CD14-positive monocyte (primary cell): ENCODE measurements around the gene GPRC5A. TPM values are rescaled to one million over a fixed set of nuclear protein-coding genes. Genes with fewer than 3 reads are reported as not detected.

Experiments used
- DNase-seq, 3 donors: peaks; one replicate each; pipeline ENCODE4 v3.0.0-alpha.2; 2011 to 2022
- H2AFZ ChIP-seq: 2 replicates; pipeline ENCODE4 v1.6.0; 2012; ENCODE audit warnings: mild to moderate bottlenecking, low read depth, low read length, inconsistent platforms; ENCODE audit not compliant: insufficient read depth, poor library complexity, severe bottlenecking
- H3K27ac ChIP-seq, 2 donors: 1 replicate in 1 of 2; 2 replicates in 1 of 2; pipeline ENCODE4 v1.5.1; 2012 to 2013; ENCODE audit warnings: low read length in 2 of 2, control low read depth in 1 of 2, inconsistent platforms in 1 of 2, low read depth in 1 of 2, mild to moderate bottlenecking in 1 of 2
- H3K27me3 ChIP-seq, 2 donors: one replicate each; pipeline versions ENCODE4 v1.6.0 to v1.6.1; 2011 to 2013; ENCODE audit warnings: low read length in 2 of 2; ENCODE audit not compliant: control insufficient read depth in 2 of 2, insufficient read depth in 2 of 2
- H3K36me3 ChIP-seq, 2 donors: replicated peaks in 1 of 2; 1 replicate in 1 of 2; 2 replicates in 1 of 2; pipeline versions ENCODE4 v1.5.1 to v1.6.1; 2012 to 2013; ENCODE audit warnings: low read length in 2 of 2, control low read depth in 1 of 2, inconsistent platforms in 1 of 2, mild to moderate bottlenecking in 1 of 2; ENCODE audit not compliant: insufficient read depth in 2 of 2, control insufficient read depth in 1 of 2
- H3K4me1 ChIP-seq, 2 donors: 1 replicate in 1 of 2; 2 replicates in 1 of 2; pipeline versions ENCODE4 v1.5.1 to v1.6.1; 2012 to 2013; ENCODE audit warnings: low read length in 2 of 2, control low read depth in 1 of 2, inconsistent platforms in 1 of 2, mild to moderate bottlenecking in 1 of 2, moderate library complexity in 1 of 2; ENCODE audit not compliant: insufficient read depth in 2 of 2, control insufficient read depth in 1 of 2
- H3K4me2 ChIP-seq: replicated peaks from 2 replicates; pipeline ENCODE3; 2012; ENCODE audit warnings: low read length, moderate library complexity, mild to moderate bottlenecking; ENCODE audit not compliant: poor library complexity, severe bottlenecking; ENCODE audit errors: extremely low read depth
- H3K4me3 ChIP-seq, 3 experiments: fragments of 200-600 bp in 1 of 3; sonication (generic) in 1 of 3; replicated peaks in 1 of 3; 1 replicate in 2 of 3; 2 replicates in 1 of 3; pipeline ENCODE4 v1.5.1; 2011 to 2013; ENCODE audit warnings: low read length in 3 of 3, mild to moderate bottlenecking in 3 of 3, control low read depth in 2 of 3, low read depth in 2 of 3, inconsistent platforms in 1 of 3, moderate library complexity in 1 of 3
- H3K79me2 ChIP-seq: 2 replicates; pipeline ENCODE4 v1.6.0; 2012; ENCODE audit warnings: mild to moderate bottlenecking, control low read depth, inconsistent platforms, low read length, moderate library complexity; ENCODE audit not compliant: insufficient read depth
- H3K9ac ChIP-seq: 2 replicates; pipeline ENCODE4 v1.6.0; 2017; ENCODE audit warnings: low read length, mild to moderate bottlenecking; ENCODE audit not compliant: insufficient read depth, poor library complexity, severe bottlenecking
- H3K9me3 ChIP-seq, 2 donors: replicated peaks in 1 of 2; 1 replicate in 1 of 2; 2 replicates in 1 of 2; pipeline versions ENCODE4 v1.5.1 to v1.6.1; 2012 to 2013; ENCODE audit warnings: low read length in 2 of 2, control low read depth in 1 of 2; ENCODE audit not compliant: control insufficient read depth in 1 of 2, insufficient read depth in 1 of 2
- H4K20me1 ChIP-seq: 2 replicates; pipeline ENCODE4 v1.6.0; 2012; ENCODE audit warnings: mild to moderate bottlenecking, low read length, control low read depth, moderate library complexity; ENCODE audit not compliant: insufficient read depth
- H3K27ac Mint-ChIP-seq, 7 donors: one replicate each; pipeline ENCODE4 v1.8.0; 2020; ENCODE audit warnings: mild to moderate bottlenecking in 7 of 7, mixed read lengths in 7 of 7, moderate library complexity in 6 of 7, inconsistent platforms in 2 of 7
- H3K27me3 Mint-ChIP-seq, 3 donors: one replicate each; pipeline ENCODE4 v1.8.0; 2021 to 2022; ENCODE audit warnings: low read depth in 3 of 3, mild to moderate bottlenecking in 3 of 3, mixed read lengths in 3 of 3, moderate library complexity in 3 of 3, inconsistent platforms in 1 of 3
- H3K36me3 Mint-ChIP-seq, 2 donors: one replicate each; pipeline ENCODE4 v1.8.0; 2020; ENCODE audit warnings: mixed read lengths in 2 of 2, inconsistent platforms in 1 of 2, mild to moderate bottlenecking in 1 of 2
- H3K4me1 Mint-ChIP-seq: one replicate; pipeline ENCODE4 v1.8.0; 2020; ENCODE audit warnings: mild to moderate bottlenecking, mixed read lengths
- H3K4me3 Mint-ChIP-seq, 2 donors: one replicate each; pipeline ENCODE4 v1.8.0; 2020; ENCODE audit warnings: mild to moderate bottlenecking in 2 of 2, mixed read lengths in 2 of 2, moderate library complexity in 1 of 2
- H3K9me3 Mint-ChIP-seq, 7 donors: one replicate each; pipeline ENCODE4 v1.8.0; 2020 to 2022; ENCODE audit warnings: mixed read lengths in 7 of 7, mild to moderate bottlenecking in 6 of 7, moderate library complexity in 6 of 7, inconsistent platforms in 2 of 7
- WGBS: methylation state at CpG from one replicate; pipeline ENCODE4 v1.1.5; 2013; ENCODE audit warnings: missing lambda C conversion rate; ENCODE audit not compliant: insufficient coverage; 5-methylcytosine and 5-hydroxymethylcytosine counted together
- intact Hi-C, 2 donors: fragments of 100-400 bp; cut with micrococcal nuclease; formaldehyde crosslinking; loops; one replicate each; pipeline versions ENCODE4 v1.15.0 to v1.15.1; 2023
- polyA plus RNA-seq, 3 donors: library from polyadenylated mRNA; depleted of rRNA in 1 of 3; unstranded in 2 of 3; stranded (reverse) in 1 of 3; fragments of 300-500 nt in 2 of 3; fragments of >200 nt in 1 of 3; fragmentation: Illumina TruSeq in 2 of 3; gene quantifications; 1 replicate in 2 of 3; 2 replicates in 1 of 3; pipeline ENCODE4 v1.2.3, GENCODE V29; 2012 to 2021
- TF ChIP-seq, protein P1 (sequence below): fragments of 200-600 bp; IDR thresholded peaks from one replicate; pipeline ENCODE4 v1.8.0; 2022; ENCODE audit warnings: antibody characterized with exemption, mild to moderate bottlenecking

The GPRC5A gene
- polyA plus RNA-seq, 3 donors = 0.43 TPM; not detected in 2

DNA sequence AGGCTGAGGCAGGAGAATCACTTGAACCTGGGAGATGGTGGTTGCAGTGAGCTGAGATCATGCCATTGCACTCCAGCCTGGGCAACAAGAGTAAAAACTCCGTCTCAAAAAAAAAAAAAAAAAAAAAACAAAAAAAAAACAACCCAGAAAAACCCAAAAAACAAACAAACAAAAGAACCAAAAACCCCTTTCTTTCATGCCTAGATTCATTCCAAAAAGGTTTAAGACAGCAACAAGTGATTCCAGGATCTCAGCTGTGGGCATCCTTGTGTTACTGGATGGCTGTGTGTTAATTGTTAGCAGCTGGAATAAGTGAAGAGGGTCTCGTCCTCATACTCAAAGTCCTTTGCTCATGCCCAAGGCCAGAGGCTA, 9.4 kb downstream of the GPRC5A start:
- peaks cover 9% of the 10 kb centered on the region for H3K4me1 Mint-ChIP-seq
- H3K4me1 ChIP-seq = peaks cover 7 to 9% of the 10 kb centered on the region in 2 donors
- no peak overlapping the region for H3K9ac ChIP-seq
- no peak for DNase-seq
- H3K4me2 ChIP-seq = no peak overlapping the region
- intact Hi-C loops = no loop called here
- TF ChIP-seq, protein P1, sequence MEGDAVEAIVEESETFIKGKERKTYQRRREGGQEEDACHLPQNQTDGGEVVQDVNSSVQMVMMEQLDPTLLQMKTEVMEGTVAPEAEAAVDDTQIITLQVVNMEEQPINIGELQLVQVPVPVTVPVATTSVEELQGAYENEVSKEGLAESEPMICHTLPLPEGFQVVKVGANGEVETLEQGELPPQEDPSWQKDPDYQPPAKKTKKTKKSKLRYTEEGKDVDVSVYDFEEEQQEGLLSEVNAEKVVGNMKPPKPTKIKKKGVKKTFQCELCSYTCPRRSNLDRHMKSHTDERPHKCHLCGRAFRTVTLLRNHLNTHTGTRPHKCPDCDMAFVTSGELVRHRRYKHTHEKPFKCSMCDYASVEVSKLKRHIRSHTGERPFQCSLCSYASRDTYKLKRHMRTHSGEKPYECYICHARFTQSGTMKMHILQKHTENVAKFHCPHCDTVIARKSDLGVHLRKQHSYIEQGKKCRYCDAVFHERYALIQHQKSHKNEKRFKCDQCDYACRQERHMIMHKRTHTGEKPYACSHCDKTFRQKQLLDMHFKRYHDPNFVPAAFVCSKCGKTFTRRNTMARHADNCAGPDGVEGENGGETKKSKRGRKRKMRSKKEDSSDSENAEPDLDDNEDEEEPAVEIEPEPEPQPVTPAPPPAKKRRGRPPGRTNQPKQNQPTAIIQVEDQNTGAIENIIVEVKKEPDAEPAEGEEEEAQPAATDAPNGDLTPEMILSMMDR = no peak
- WGBS = no CpG with 5 or more reads among the region's 2 CpGs
- H3K36me3 Mint-ChIP-seq = no peaks in the 10 kb centered on the region
- H4K20me1 ChIP-seq = no peaks in the 10 kb centered on the region
- H3K9me3 Mint-ChIP-seq = no peaks in the 10 kb centered on the region
- H3K27me3 ChIP-seq = no peaks in the 10 kb centered on the region
- H3K27me3 Mint-ChIP-seq = peaks cover 0 to 5% (median 5%) of the 10 kb centered on the region in 3 donors
- H3K27ac Mint-ChIP-seq = no peak overlapping the region
- H3K4me3 Mint-ChIP-seq = no peak overlapping the region
- H3K4me3 ChIP-seq = no peak overlapping the region
- no peaks in the 10 kb centered on the region for H3K79me2 ChIP-seq
- H3K9me3 ChIP-seq = no peaks in the 10 kb centered on the region
- no peak overlapping the region for H2AFZ ChIP-seq
- no peak overlapping the region for H3K27ac ChIP-seq
- no peaks in the 10 kb centered on the region for H3K36me3 ChIP-seq

DNA sequence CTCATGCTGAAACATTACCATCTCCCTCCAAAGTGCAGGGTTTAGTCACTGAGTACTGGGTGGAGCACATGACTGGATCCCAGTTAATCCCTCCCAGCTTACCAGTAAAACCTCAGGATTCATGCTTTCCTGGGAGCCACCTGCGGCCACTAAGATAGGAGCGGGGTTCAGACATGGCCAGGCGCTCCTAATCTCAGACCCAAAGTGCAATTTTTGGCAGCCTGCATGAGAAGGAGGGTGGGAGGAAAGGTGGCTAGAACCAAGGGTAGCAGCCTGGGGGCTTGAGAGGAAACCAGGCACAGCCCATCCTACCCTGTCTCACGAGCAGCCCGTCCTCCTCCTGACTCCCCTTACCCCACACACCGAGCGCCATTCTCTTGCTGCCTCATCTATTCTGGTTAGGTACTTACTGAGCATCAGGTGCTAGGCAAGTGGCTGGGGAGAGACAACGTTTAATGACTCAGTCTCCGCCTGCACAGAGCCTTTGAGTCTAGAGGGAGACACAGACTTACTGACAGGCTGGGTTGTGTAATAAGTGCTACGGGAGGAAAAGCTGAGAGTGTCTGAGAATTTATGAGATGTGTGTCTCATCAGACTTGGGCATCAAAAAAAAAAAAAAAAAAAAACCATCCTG, 9.9 kb downstream of the GPRC5A start:
- no peaks in the 10 kb centered on the region for H3K36me3 Mint-ChIP-seq
- Histone ChIP-seq H3K9ac (no peak overlapping the region), H3K27me3 (no peaks in the 10 kb centered on the region), H3K36me3 (no peaks in the 10 kb centered on the region), H3K4me1 (peaks cover 7 to 9% of the 10 kb centered on the region in 2 donors), H3K79me2 (no peaks in the 10 kb centered on the region), H3K27ac (no peak overlapping the region), H2AFZ (no peak overlapping the region), H3K4me3 (no peak overlapping the region), H4K20me1 (no peaks in the 10 kb centered on the region), H3K9me3 (no peaks in the 10 kb centered on the region), H3K4me2 (no peak overlapping the region)
- 80% methylated on average over 2 of the region's 10 CpGs for WGBS
- peaks cover 9% of the 10 kb centered on the region for H3K4me1 Mint-ChIP-seq
- peaks cover 0 to 6% (median 6%) of the 10 kb centered on the region in 3 donors for H3K27me3 Mint-ChIP-seq
- intact Hi-C loops = no loop called here
- peak overlapping the region in 1 of 7 donors; percentile 61 for H3K27ac Mint-ChIP-seq
- H3K4me3 Mint-ChIP-seq = no peak overlapping the region
- H3K9me3 Mint-ChIP-seq = no peaks in the 10 kb centered on the region
- DNase-seq = no peak
- TF ChIP-seq, protein P1 = no peak
